ENCODE data around the gene DTX3. TPM values are rescaled to one million over a fixed set of nuclear protein-coding genes. Genes with fewer than 3 reads are reported as not detected.
A peak's percentile ranks its signal among the peaks of the same experiment; 100 is the strongest.

DTX3 gene
- total RNA-seq, 1 experiment from 2014 or later = 57.0 TPM

DNA sequence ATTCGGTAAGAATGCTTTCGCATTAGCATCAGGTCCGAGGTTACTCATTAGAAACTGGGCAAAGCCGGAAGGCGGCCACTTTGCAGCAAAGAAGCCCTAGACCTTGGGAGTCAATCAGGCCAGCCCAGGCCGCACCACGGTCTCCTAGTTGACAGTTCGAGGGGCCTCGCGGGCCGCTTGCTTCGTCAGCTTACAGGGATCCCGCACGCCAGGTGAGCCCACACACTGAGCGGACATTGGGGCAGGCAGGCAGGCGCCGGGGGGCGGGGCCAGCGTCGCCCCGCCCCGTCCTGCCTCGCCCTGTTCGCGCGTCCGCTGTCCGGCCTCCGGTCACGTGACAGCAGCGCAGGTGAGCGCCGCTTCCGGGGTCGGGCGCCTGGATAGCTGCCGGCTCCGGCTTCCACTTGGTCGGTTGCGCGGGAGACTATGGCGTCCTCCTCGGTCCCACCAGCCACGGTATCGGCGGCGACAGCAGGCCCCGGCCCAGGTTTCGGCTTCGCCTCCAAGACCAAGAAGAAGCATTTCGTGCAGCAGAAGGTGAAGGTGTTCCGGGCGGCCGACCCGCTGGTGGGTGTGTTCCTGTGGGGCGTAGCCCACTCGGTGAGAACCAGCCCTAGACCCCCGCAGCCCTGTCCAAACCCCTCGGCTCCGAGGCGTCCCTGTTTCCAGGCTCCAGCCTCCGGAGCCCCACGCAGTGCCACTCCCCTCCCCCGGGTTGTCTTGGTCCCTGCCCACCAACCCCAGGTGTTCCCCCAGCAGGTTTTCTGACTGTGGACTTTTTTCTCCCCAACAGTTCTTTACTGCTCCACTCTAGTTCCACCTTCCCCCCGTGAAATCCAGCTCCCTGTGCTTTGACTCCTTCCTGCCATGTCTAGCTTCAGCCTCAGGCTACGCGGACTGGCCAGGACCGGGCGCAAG lies 13.5 kb upstream of the DTX3 start, which contains the start of gene PIP4K2C:
Gene PIP4K2C (plus strand): TSS at position 329 of the 918 bp plus-strand sequence. CDS start 98 bp downstream, at position 427.
- CTCF ChIA-PET = interaction anchor here (0.6 to 4.7 kb wide), 14 partner anchors 8 to 320 kb away, joined by 3 to 22 read pairs (median 5); partner anchors contain the start of genes ARHGEF25, B4GALNT1, DTX3 and TSFM
- peak within 1 kb of the TSS; percentile 89 for H3K4me3 Mint-ChIP-seq
- DNase-seq (ENCODE audit: low spot score) = peak; percentile 91
- peaks cover 3% of the 10 kb centered on the region; the same call in 1 of the 2 replicates for H3K27me3 Mint-ChIP-seq (ENCODE audit: low read depth)
- ATAC-seq = peak; percentile 98
- no peaks in the 10 kb centered on the region for H3K9me3 Mint-ChIP-seq
- peaks cover 8% of the 10 kb centered on the region for H3K36me3 Mint-ChIP-seq
- peaks cover 14% of the 10 kb centered on the region for H3K4me1 Mint-ChIP-seq
- POLR2A ChIA-PET = interaction anchor here (0.6 to 1.3 kb wide), 5 partner anchors 18 to 1730 kb away, joined by 3 to 4 read pairs (median 3); partner anchors contain the start of gene ARHGEF25
- H3K27ac Mint-ChIP-seq = peak within 1 kb of the TSS; percentile 72
- TF ChIP-seq ZNF416 (CRISPR knock-in tag; IDR thresholded peaks at IDR 0.05) (no peak), FOXP1 (CRISPR knock-in tag; IDR thresholded peaks at IDR 0.05; ENCODE audit: borderline replicate concordance) (peak; percentile 41; the same call in 1 of the 2 replicates), SP1 (CRISPR knock-in tag; conservative IDR thresholded peaks at IDR 0.05) (peak; percentile 92), ETV6 (CRISPR knock-in tag; IDR thresholded peaks at IDR 0.05) (peak; percentile 83; the same call in 1 of the 2 replicates), FOXK1 (CRISPR knock-in tag; IDR thresholded peaks at IDR 0.05) (peak; percentile 75), JAZF1 (CRISPR knock-in tag; IDR thresholded peaks at IDR 0.05) (no peak), ESRRA (CRISPR knock-in tag; IDR thresholded peaks at IDR 0.05; ENCODE audit: borderline replicate concordance) (no peak), GRHL2 (CRISPR knock-in tag; IDR thresholded peaks at IDR 0.05; ENCODE audit: insufficient replicate concordance, severe bottlenecking) (no peak), NR2C2 (CRISPR knock-in tag; IDR thresholded peaks at IDR 0.05) (no peak), MYBL2 (CRISPR knock-in tag; IDR thresholded peaks at IDR 0.05) (0 out of 2 replicates have a peak, but pooled peaks have one; percentile 67), ZNF232 (CRISPR knock-in tag; IDR thresholded peaks at IDR 0.05) (peak; percentile 88; the same call in 1 of the 2 replicates), IRF2 (CRISPR knock-in tag; IDR thresholded peaks at IDR 0.05; ENCODE audit: borderline replicate concordance, low read depth) (no peak)
- TF ChIP-seq, protein P1, sequence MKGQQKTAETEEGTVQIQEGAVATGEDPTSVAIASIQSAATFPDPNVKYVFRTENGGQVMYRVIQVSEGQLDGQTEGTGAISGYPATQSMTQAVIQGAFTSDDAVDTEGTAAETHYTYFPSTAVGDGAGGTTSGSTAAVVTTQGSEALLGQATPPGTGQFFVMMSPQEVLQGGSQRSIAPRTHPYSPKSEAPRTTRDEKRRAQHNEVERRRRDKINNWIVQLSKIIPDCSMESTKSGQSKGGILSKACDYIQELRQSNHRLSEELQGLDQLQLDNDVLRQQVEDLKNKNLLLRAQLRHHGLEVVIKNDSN (CRISPR knock-in tag; IDR thresholded peaks at IDR 0.05) = peak; percentile 98
- TF ChIP-seq, protein P2, sequence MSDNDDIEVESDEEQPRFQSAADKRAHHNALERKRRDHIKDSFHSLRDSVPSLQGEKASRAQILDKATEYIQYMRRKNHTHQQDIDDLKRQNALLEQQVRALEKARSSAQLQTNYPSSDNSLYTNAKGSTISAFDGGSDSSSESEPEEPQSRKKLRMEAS (CRISPR knock-in tag; IDR thresholded peaks at IDR 0.05) = peak; percentile 96
- TF ChIP-seq, protein P3, sequence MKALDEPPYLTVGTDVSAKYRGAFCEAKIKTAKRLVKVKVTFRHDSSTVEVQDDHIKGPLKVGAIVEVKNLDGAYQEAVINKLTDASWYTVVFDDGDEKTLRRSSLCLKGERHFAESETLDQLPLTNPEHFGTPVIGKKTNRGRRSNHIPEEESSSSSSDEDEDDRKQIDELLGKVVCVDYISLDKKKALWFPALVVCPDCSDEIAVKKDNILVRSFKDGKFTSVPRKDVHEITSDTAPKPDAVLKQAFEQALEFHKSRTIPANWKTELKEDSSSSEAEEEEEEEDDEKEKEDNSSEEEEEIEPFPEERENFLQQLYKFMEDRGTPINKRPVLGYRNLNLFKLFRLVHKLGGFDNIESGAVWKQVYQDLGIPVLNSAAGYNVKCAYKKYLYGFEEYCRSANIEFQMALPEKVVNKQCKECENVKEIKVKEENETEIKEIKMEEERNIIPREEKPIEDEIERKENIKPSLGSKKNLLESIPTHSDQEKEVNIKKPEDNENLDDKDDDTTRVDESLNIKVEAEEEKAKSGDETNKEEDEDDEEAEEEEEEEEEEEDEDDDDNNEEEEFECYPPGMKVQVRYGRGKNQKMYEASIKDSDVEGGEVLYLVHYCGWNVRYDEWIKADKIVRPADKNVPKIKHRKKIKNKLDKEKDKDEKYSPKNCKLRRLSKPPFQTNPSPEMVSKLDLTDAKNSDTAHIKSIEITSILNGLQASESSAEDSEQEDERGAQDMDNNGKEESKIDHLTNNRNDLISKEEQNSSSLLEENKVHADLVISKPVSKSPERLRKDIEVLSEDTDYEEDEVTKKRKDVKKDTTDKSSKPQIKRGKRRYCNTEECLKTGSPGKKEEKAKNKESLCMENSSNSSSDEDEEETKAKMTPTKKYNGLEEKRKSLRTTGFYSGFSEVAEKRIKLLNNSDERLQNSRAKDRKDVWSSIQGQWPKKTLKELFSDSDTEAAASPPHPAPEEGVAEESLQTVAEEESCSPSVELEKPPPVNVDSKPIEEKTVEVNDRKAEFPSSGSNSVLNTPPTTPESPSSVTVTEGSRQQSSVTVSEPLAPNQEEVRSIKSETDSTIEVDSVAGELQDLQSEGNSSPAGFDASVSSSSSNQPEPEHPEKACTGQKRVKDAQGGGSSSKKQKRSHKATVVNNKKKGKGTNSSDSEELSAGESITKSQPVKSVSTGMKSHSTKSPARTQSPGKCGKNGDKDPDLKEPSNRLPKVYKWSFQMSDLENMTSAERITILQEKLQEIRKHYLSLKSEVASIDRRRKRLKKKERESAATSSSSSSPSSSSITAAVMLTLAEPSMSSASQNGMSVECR (CRISPR knock-in tag; IDR thresholded peaks at IDR 0.05; ENCODE audit: borderline replicate concordance) = peak; percentile 75; the same call in 1 of the 2 replicates
- TF ChIP-seq, protein P4, sequence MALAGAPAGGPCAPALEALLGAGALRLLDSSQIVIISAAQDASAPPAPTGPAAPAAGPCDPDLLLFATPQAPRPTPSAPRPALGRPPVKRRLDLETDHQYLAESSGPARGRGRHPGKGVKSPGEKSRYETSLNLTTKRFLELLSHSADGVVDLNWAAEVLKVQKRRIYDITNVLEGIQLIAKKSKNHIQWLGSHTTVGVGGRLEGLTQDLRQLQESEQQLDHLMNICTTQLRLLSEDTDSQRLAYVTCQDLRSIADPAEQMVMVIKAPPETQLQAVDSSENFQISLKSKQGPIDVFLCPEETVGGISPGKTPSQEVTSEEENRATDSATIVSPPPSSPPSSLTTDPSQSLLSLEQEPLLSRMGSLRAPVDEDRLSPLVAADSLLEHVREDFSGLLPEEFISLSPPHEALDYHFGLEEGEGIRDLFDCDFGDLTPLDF (CRISPR knock-in tag; IDR thresholded peaks at IDR 0.05) = peak; percentile 30; the same call in 1 of the 2 replicates
- TF ChIP-seq, protein P5, sequence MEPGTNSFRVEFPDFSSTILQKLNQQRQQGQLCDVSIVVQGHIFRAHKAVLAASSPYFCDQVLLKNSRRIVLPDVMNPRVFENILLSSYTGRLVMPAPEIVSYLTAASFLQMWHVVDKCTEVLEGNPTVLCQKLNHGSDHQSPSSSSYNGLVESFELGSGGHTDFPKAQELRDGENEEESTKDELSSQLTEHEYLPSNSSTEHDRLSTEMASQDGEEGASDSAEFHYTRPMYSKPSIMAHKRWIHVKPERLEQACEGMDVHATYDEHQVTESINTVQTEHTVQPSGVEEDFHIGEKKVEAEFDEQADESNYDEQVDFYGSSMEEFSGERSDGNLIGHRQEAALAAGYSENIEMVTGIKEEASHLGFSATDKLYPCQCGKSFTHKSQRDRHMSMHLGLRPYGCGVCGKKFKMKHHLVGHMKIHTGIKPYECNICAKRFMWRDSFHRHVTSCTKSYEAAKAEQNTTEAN (CRISPR knock-in tag; IDR thresholded peaks at IDR 0.05) = peak; percentile 38; the same call in 1 of the 2 replicates
- TF ChIP-seq, protein P6, sequence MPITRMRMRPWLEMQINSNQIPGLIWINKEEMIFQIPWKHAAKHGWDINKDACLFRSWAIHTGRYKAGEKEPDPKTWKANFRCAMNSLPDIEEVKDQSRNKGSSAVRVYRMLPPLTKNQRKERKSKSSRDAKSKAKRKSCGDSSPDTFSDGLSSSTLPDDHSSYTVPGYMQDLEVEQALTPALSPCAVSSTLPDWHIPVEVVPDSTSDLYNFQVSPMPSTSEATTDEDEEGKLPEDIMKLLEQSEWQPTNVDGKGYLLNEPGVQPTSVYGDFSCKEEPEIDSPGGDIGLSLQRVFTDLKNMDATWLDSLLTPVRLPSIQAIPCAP (CRISPR knock-in tag; IDR thresholded peaks at IDR 0.05) = 0 out of 2 replicates have a peak, but pooled peaks have one; percentile 16
- TF ChIP-seq, protein P7, sequence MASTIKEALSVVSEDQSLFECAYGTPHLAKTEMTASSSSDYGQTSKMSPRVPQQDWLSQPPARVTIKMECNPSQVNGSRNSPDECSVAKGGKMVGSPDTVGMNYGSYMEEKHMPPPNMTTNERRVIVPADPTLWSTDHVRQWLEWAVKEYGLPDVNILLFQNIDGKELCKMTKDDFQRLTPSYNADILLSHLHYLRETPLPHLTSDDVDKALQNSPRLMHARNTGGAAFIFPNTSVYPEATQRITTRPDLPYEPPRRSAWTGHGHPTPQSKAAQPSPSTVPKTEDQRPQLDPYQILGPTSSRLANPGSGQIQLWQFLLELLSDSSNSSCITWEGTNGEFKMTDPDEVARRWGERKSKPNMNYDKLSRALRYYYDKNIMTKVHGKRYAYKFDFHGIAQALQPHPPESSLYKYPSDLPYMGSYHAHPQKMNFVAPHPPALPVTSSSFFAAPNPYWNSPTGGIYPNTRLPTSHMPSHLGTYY (CRISPR knock-in tag; IDR thresholded peaks at IDR 0.05) = no peak
- TF ChIP-seq, protein P8, sequence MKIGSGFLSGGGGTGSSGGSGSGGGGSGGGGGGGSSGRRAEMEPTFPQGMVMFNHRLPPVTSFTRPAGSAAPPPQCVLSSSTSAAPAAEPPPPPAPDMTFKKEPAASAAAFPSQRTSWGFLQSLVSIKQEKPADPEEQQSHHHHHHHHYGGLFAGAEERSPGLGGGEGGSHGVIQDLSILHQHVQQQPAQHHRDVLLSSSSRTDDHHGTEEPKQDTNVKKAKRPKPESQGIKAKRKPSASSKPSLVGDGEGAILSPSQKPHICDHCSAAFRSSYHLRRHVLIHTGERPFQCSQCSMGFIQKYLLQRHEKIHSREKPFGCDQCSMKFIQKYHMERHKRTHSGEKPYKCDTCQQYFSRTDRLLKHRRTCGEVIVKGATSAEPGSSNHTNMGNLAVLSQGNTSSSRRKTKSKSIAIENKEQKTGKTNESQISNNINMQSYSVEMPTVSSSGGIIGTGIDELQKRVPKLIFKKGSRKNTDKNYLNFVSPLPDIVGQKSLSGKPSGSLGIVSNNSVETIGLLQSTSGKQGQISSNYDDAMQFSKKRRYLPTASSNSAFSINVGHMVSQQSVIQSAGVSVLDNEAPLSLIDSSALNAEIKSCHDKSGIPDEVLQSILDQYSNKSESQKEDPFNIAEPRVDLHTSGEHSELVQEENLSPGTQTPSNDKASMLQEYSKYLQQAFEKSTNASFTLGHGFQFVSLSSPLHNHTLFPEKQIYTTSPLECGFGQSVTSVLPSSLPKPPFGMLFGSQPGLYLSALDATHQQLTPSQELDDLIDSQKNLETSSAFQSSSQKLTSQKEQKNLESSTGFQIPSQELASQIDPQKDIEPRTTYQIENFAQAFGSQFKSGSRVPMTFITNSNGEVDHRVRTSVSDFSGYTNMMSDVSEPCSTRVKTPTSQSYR (CRISPR knock-in tag; IDR thresholded peaks at IDR 0.05) = no peak
